Measurements from ENCODE around the gene MAP2K6. TPM values are rescaled to one million over a fixed set of nuclear protein-coding genes. Genes with fewer than 3 reads are reported as not detected.

MAP2K6 gene
- total RNA-seq, 1 donor from 2014 or later, result 10.1 TPM

GRCh38 chr17:69506489-69506888, 92.0 kb downstream of the MAP2K6 start:
- Histone ChIP-seq H3K4me3 (ENCODE audit: insufficient read depth, low read depth, low read length) (no peak overlapping the region), H3K27me3 (ENCODE audit: insufficient read depth, low read length) (no peaks in the 10 kb centered on the region), H3K4me1 (ENCODE audit: insufficient read depth, low read length) (peaks cover 6% of the 10 kb centered on the region), H3K79me2 (ENCODE audit: insufficient read depth, low read length) (no peaks in the 10 kb centered on the region), H3K27ac (ENCODE audit: low read depth, low read length) (no peak overlapping the region), H3K9me3 (ENCODE audit: insufficient read depth, low read depth, low read length) (no peaks in the 10 kb centered on the region), H4K20me1 (ENCODE audit: insufficient read depth, low read length) (no peaks in the 10 kb centered on the region), H3K4me2 (ENCODE audit: low read length) (no peak overlapping the region), H3K9ac (ENCODE audit: low read length) (no peak overlapping the region), H3K36me3 (ENCODE audit: insufficient read depth, low read length) (no peaks in the 10 kb centered on the region), H2AFZ (ENCODE audit: low read depth, low read length) (no peak overlapping the region)
- no peak for DNase-seq (ENCODE audit: low read depth)
- Mint-ChIP-seq H3K27me3 (ENCODE audit: low read depth, unreplicated experiment) (no peaks in the 10 kb centered on the region), H3K4me3 (ENCODE audit: unreplicated experiment) (no peak overlapping the region), H3K36me3 (ENCODE audit: low read depth, unreplicated experiment) (no peaks in the 10 kb centered on the region), H3K9me3 (ENCODE audit: unreplicated experiment) (no peaks in the 10 kb centered on the region), H3K27ac (ENCODE audit: unreplicated experiment) (no peak overlapping the region), H3K4me1 (ENCODE audit: low read depth, unreplicated experiment) (peaks cover 7% of the 10 kb centered on the region)
- peak; percentile 30 for TF ChIP-seq CTCF (IDR thresholded peaks at IDR 0.05; ENCODE audit: insufficient read depth, low read depth, low read length)
- no peak for TF ChIP-seq EZH2 (IDR thresholded peaks at IDR 0.05; ENCODE audit: insufficient read depth, low read length)
- FAIRE-seq, result no peak

GRCh38 chr17:69508814-69509213, 94.3 kb downstream of the MAP2K6 start:
- H3K27ac ChIP-seq (ENCODE audit: low read depth, low read length), result no peak overlapping the region
- no peak overlapping the region for H3K4me3 Mint-ChIP-seq (ENCODE audit: unreplicated experiment)
- no peaks in the 10 kb centered on the region for H3K79me2 ChIP-seq (ENCODE audit: insufficient read depth, low read length)
- TF ChIP-seq EZH2 (IDR thresholded peaks at IDR 0.05; ENCODE audit: insufficient read depth, low read length) (no peak), CTCF (IDR thresholded peaks at IDR 0.05; ENCODE audit: insufficient read depth, low read depth, low read length) (no peak)
- no peak overlapping the region for H3K4me2 ChIP-seq (ENCODE audit: low read length)
- H3K4me1 ChIP-seq (ENCODE audit: insufficient read depth, low read length), result no peaks in the 10 kb centered on the region
- no peaks in the 10 kb centered on the region for H3K27me3 ChIP-seq (ENCODE audit: insufficient read depth, low read length)
- DNase-seq (ENCODE audit: low read depth) (no peak), FAIRE-seq (no peak)
- H3K4me1 Mint-ChIP-seq (ENCODE audit: low read depth, unreplicated experiment), result no peaks in the 10 kb centered on the region
- no peaks in the 10 kb centered on the region for H4K20me1 ChIP-seq (ENCODE audit: insufficient read depth, low read length)
- no peaks in the 10 kb centered on the region for H3K9me3 ChIP-seq (ENCODE audit: insufficient read depth, low read depth, low read length)
- H2AFZ ChIP-seq (ENCODE audit: low read depth, low read length), result no peak overlapping the region
- H3K4me3 ChIP-seq (ENCODE audit: insufficient read depth, low read depth, low read length), result no peak overlapping the region
- no peaks in the 10 kb centered on the region for H3K36me3 Mint-ChIP-seq (ENCODE audit: low read depth, unreplicated experiment)
- no peak overlapping the region for H3K9ac ChIP-seq (ENCODE audit: low read length)
- no peak overlapping the region for H3K27ac Mint-ChIP-seq (ENCODE audit: unreplicated experiment)
- H3K9me3 Mint-ChIP-seq (ENCODE audit: unreplicated experiment), result no peaks in the 10 kb centered on the region
- no peaks in the 10 kb centered on the region for H3K27me3 Mint-ChIP-seq (ENCODE audit: low read depth, unreplicated experiment)
- no peaks in the 10 kb centered on the region for H3K36me3 ChIP-seq (ENCODE audit: insufficient read depth, low read length)

GRCh38 chr17:69511250-69511649, 96.8 kb downstream of the MAP2K6 start:
- FAIRE-seq (no peak), DNase-seq (ENCODE audit: low read depth) (no peak)
- no peaks in the 10 kb centered on the region for H3K79me2 ChIP-seq (ENCODE audit: insufficient read depth, low read length)
- Mint-ChIP-seq H3K9me3 (ENCODE audit: unreplicated experiment) (no peaks in the 10 kb centered on the region), H3K27ac (ENCODE audit: unreplicated experiment) (no peak overlapping the region), H3K27me3 (ENCODE audit: low read depth, unreplicated experiment) (no peaks in the 10 kb centered on the region), H3K4me1 (ENCODE audit: low read depth, unreplicated experiment) (no peaks in the 10 kb centered on the region), H3K36me3 (ENCODE audit: low read depth, unreplicated experiment) (no peaks in the 10 kb centered on the region), H3K4me3 (ENCODE audit: unreplicated experiment) (no peak overlapping the region)
- no peak overlapping the region for H3K4me2 ChIP-seq (ENCODE audit: low read length)
- H4K20me1 ChIP-seq (ENCODE audit: insufficient read depth, low read length), result no peaks in the 10 kb centered on the region
- no peaks in the 10 kb centered on the region for H3K27me3 ChIP-seq (ENCODE audit: insufficient read depth, low read length)
- TF ChIP-seq CTCF (IDR thresholded peaks at IDR 0.05; ENCODE audit: insufficient read depth, low read depth, low read length), result no peak
- no peak for TF ChIP-seq EZH2 (IDR thresholded peaks at IDR 0.05; ENCODE audit: insufficient read depth, low read length)
- H3K36me3 ChIP-seq (ENCODE audit: insufficient read depth, low read length), result no peaks in the 10 kb centered on the region
- H3K27ac ChIP-seq (ENCODE audit: low read depth, low read length), result no peak overlapping the region
- no peaks in the 10 kb centered on the region for H3K9me3 ChIP-seq (ENCODE audit: insufficient read depth, low read depth, low read length)
- H3K9ac ChIP-seq (ENCODE audit: low read length), result no peak overlapping the region
- H3K4me3 ChIP-seq (ENCODE audit: insufficient read depth, low read depth, low read length), result no peak overlapping the region
- no peaks in the 10 kb centered on the region for H3K4me1 ChIP-seq (ENCODE audit: insufficient read depth, low read length)
- H2AFZ ChIP-seq (ENCODE audit: low read depth, low read length), result no peak overlapping the region

Data from astrocyte (in vitro differentiated cells and primary cell).